Chondrocyte (in vitro differentiated cells): Measurements from ENCODE around the gene KLHL17. TPM values are rescaled to one million over a fixed set of nuclear protein-coding genes. Genes with fewer than 3 reads are reported as not detected.

Experiments used
- DNase-seq: peaks from one replicate; pipeline ENCODE4 v3.0.0; 2021; ENCODE audit warnings: mixed read lengths, low spot score
- H3K27ac Mint-ChIP-seq: one replicate; pipeline ENCODE4 v1.8.0; 2021; ENCODE audit warnings: mild to moderate bottlenecking, moderate library complexity, mixed read lengths; ENCODE audit not compliant: unreplicated experiment
- H3K27me3 Mint-ChIP-seq: 2 replicates; pipeline ENCODE4 v1.8.0; 2021; ENCODE audit warnings: low read depth, mixed read lengths
- H3K36me3 Mint-ChIP-seq: 2 replicates; pipeline ENCODE4 v1.8.0; 2021; ENCODE audit warnings: low read depth, mixed read lengths
- H3K4me1 Mint-ChIP-seq: 2 replicates; pipeline ENCODE4 v1.8.0; 2021; ENCODE audit warnings: low read depth, mild to moderate bottlenecking, mixed read lengths
- H3K4me3 Mint-ChIP-seq: one replicate; pipeline ENCODE4 v1.8.0; 2021; ENCODE audit warnings: mild to moderate bottlenecking, moderate library complexity, mixed read lengths; ENCODE audit not compliant: unreplicated experiment
- H3K9me3 Mint-ChIP-seq: 2 replicates; pipeline ENCODE4 v1.8.0; 2021; ENCODE audit warnings: low read depth, mixed read lengths
- CTCF ChIP-seq: fragments of 200-600 bp; sonication (generic); IDR thresholded peaks from 2 replicates; pipeline ENCODE4 v1.5.0; 2021; ENCODE audit warnings: antibody characterized with exemption, mild to moderate bottlenecking, moderate library complexity
- total RNA-seq: library from RNA; stranded (reverse); gene quantifications from 3 replicates; pipeline ENCODE4 v1.2.1, GENCODE V29; 2021

The KLHL17 gene
- total RNA-seq, 1 donor from 2014 or later: 19.1 TPM

GRCh38 chr1:981491-981954 is 21.1 kb downstream of the KLHL17 start:
- H3K27me3 Mint-ChIP-seq: peaks cover 5% of the 10 kb centered on the region
- no peak for DNase-seq
- no peak overlapping the region for H3K27ac Mint-ChIP-seq
- H3K9me3 Mint-ChIP-seq: no peaks in the 10 kb centered on the region
- no peak for TF ChIP-seq CTCF
- H3K36me3 Mint-ChIP-seq: no peaks in the 10 kb centered on the region
- H3K4me1 Mint-ChIP-seq: peaks cover 3% of the 10 kb centered on the region
- no peak overlapping the region for H3K4me3 Mint-ChIP-seq

- H3K27me3 Mint-ChIP-seq: peaks cover 5% of the 10 kb centered on the region
- no peak within 1 kb of the TSS for H3K4me3 Mint-ChIP-seq
- no peaks in the 10 kb centered on the region for H3K9me3 Mint-ChIP-seq
- H3K4me1 Mint-ChIP-seq: peaks cover 3% of the 10 kb centered on the region
- H3K36me3 Mint-ChIP-seq: no peaks in the 10 kb centered on the region
- no peak for DNase-seq
- H3K27ac Mint-ChIP-seq: no peak within 1 kb of the TSS
- no peak for TF ChIP-seq CTCF
Measured at GRCh38 chr1:981955-982558, 21.7 kb downstream of the KLHL17 start, which contains the start of gene PERM1. Gene PERM1 (minus strand): TSS chr1:982093. CDS start chr1:981029, 1,064 bp downstream.

- DNase-seq: no peak
- Mint-ChIP-seq H3K27ac (no peak overlapping the region), H3K4me1 (peaks cover 3% of the 10 kb centered on the region), H3K27me3 (peaks cover 5% of the 10 kb centered on the region), H3K4me3 (no peak overlapping the region), H3K9me3 (peaks cover under 1% of the 10 kb centered on the region), H3K36me3 (peaks cover under 1% of the 10 kb centered on the region)
- no peak for TF ChIP-seq CTCF
Measured at GRCh38 chr1:982765-983436, 22.5 kb downstream of the KLHL17 start.

- Mint-ChIP-seq H3K27ac (no peak overlapping the region), H3K9me3 (peaks cover 6% of the 10 kb centered on the region), H3K36me3 (peaks cover 5% of the 10 kb centered on the region), H3K27me3 (peaks cover 5% of the 10 kb centered on the region), H3K4me3 (no peak overlapping the region), H3K4me1 (no peaks in the 10 kb centered on the region)
- DNase-seq: no peak
- TF ChIP-seq CTCF: peak; percentile 97
Measured at GRCh38 chr1:983798-984475, 23.6 kb downstream of the KLHL17 start.

- no peak overlapping the region for H3K27ac Mint-ChIP-seq
- no peak for TF ChIP-seq CTCF
- H3K27me3 Mint-ChIP-seq: peaks cover 5% of the 10 kb centered on the region
- H3K4me1 Mint-ChIP-seq: no peaks in the 10 kb centered on the region
- peaks cover 5% of the 10 kb centered on the region for H3K36me3 Mint-ChIP-seq
- H3K4me3 Mint-ChIP-seq: no peak overlapping the region
- H3K9me3 Mint-ChIP-seq: peaks cover 6% of the 10 kb centered on the region
- DNase-seq: no peak
Measured at GRCh38 chr1:984476-984814, 24.1 kb downstream of the KLHL17 start.
